GM18870 (cell line): Measurements from ENCODE around the gene VPS13D.
"Not testable (repeated sequence)": the region's sequence is repeated elsewhere in the genome, so short reads cannot be mapped to it uniquely, and the experiment has no call there.

Experiments used
- ATAC-seq: cut with Tn5 transposase; IDR thresholded peaks from one replicate; pipeline ENCODE4 v1.9.1; 2021; ENCODE audit warnings: moderate library complexity; ENCODE audit not compliant: unreplicated experiment

VPS13D gene

GRCh38 chr1:12359359-12360133 is 129.7 kb downstream of the VPS13D start:
- ATAC-seq = no peak

GRCh38 chr1:12368646-12369045 is 138.8 kb downstream of the VPS13D start:
- no peak for ATAC-seq

- ATAC-seq = no peak
Measured at GRCh38 chr1:12369258-12369657, 139.4 kb downstream of the VPS13D start.

GRCh38 chr1:12370333-12370975 is 140.6 kb downstream of the VPS13D start:
- no peak for ATAC-seq

GRCh38 chr1:12371053-12371452 is 141.2 kb downstream of the VPS13D start:
- no peak for ATAC-seq

- ATAC-seq = no peak
Measured at GRCh38 chr1:12372180-12372579, 142.3 kb downstream of the VPS13D start.

- no peak for ATAC-seq
Measured at GRCh38 chr1:12372761-12373160, 142.9 kb downstream of the VPS13D start.

GRCh38 chr1:12375133-12375829 is 145.5 kb downstream of the VPS13D start:
- no peak for ATAC-seq

GRCh38 chr1:12376236-12377045 is 146.6 kb downstream of the VPS13D start:
- ATAC-seq = no peak

- no peak for ATAC-seq
Measured at GRCh38 chr1:12380326-12381249, 150.8 kb downstream of the VPS13D start.

GRCh38 chr1:12383001-12383400 is 153.2 kb downstream of the VPS13D start:
- ATAC-seq = no peak

GRCh38 chr1:12383786-12384185 is 154.0 kb downstream of the VPS13D start:
- no peak for ATAC-seq

GRCh38 chr1:12384836-12385456 is 155.1 kb downstream of the VPS13D start:
- no peak for ATAC-seq

GRCh38 chr1:12386130-12386529 is 156.3 kb downstream of the VPS13D start:
- ATAC-seq = no peak

- no peak for ATAC-seq
Measured at GRCh38 chr1:12387641-12388040, 157.8 kb downstream of the VPS13D start.

GRCh38 chr1:12390296-12390695 is 160.5 kb downstream of the VPS13D start:
- not testable (repeated sequence) for ATAC-seq

- ATAC-seq = no peak
Measured at GRCh38 chr1:12397462-12398450, 167.9 kb downstream of the VPS13D start.

GRCh38 chr1:12398479-12398878 is 168.6 kb downstream of the VPS13D start:
- ATAC-seq = no peak
